ENCODE measurements around the gene EEIG2.

The EEIG2 gene

GRCh38 chr1:108557296-108557695 lies 2.6 kb upstream of the EEIG2 start:
- H3K4me3 Mint-ChIP-seq: no peak overlapping the region
- peaks cover 20% of the 10 kb centered on the region for H3K4me1 Mint-ChIP-seq (ENCODE audit: low read depth)
- H3K27me3 Mint-ChIP-seq (ENCODE audit: low read depth): no peaks in the 10 kb centered on the region
- no peak for DNase-seq (ENCODE audit: low spot score)
- no peak overlapping the region for H3K27ac Mint-ChIP-seq
- H3K9me3 Mint-ChIP-seq: no peaks in the 10 kb centered on the region
- no peaks in the 10 kb centered on the region for H3K36me3 Mint-ChIP-seq (ENCODE audit: low read depth)

- Mint-ChIP-seq H3K36me3 (ENCODE audit: low read depth) (no peaks in the 10 kb centered on the region), H3K27me3 (ENCODE audit: low read depth) (no peaks in the 10 kb centered on the region), H3K9me3 (no peaks in the 10 kb centered on the region), H3K4me3 (peak overlapping the region; percentile 94), H3K4me1 (ENCODE audit: low read depth) (peaks cover 29% of the 10 kb centered on the region), H3K27ac (peak overlapping the region; percentile 89)
- peak; percentile 28 for DNase-seq (ENCODE audit: low spot score)
These were observed 431 bp downstream of the EEIG2 start for GRCh38 chr1:108560189-108560873.

DNA sequence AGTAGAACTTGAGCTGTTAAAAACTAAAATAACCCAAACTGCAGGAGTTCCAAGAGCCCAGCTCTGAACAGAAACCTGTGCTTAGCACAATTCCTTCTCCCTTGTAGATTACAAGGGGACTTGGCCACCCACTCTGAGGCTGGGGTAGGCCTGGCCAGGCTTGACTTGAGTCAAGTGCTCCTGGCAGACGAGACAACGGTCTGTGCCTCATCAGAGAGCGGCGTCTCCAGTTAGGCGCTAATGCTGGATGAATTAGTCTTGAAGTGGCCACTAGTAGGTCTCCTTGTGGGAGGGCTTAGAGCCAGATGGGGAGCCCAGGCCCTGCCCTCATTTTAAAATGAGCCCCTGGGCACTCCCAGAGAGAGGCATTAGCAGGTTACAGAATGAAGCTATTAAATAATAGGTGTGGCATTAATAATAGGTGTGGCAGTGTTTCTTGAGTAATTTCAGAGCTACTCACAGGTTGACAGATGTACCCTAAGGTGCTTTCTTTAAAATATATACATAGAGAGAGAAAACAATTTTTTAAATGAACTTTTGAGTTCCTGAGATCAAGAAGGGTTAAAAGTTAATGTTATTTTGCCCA lies 1.1 kb downstream of the EEIG2 start:
- Mint-ChIP-seq H3K27ac (peak overlapping the region; percentile 89), H3K9me3 (no peaks in the 10 kb centered on the region), H3K4me3 (peak overlapping the region; percentile 94), H3K27me3 (ENCODE audit: low read depth) (no peaks in the 10 kb centered on the region), H3K4me1 (ENCODE audit: low read depth) (peaks cover 29% of the 10 kb centered on the region), H3K36me3 (ENCODE audit: low read depth) (no peaks in the 10 kb centered on the region)
- DNase-seq (ENCODE audit: low spot score): peak; percentile 57

GRCh38 chr1:108561689-108562326 lies 1.9 kb downstream of the EEIG2 start:
- H3K27me3 Mint-ChIP-seq (ENCODE audit: low read depth): no peaks in the 10 kb centered on the region
- DNase-seq (ENCODE audit: low spot score): peak; percentile 75
- no peak overlapping the region for H3K27ac Mint-ChIP-seq
- H3K9me3 Mint-ChIP-seq: no peaks in the 10 kb centered on the region
- peak overlapping the region; percentile 94 for H3K4me3 Mint-ChIP-seq
- peaks cover 29% of the 10 kb centered on the region for H3K4me1 Mint-ChIP-seq (ENCODE audit: low read depth)
- H3K36me3 Mint-ChIP-seq (ENCODE audit: low read depth): no peaks in the 10 kb centered on the region

- no peaks in the 10 kb centered on the region for H3K27me3 Mint-ChIP-seq (ENCODE audit: low read depth)
- no peak for DNase-seq (ENCODE audit: low spot score)
- H3K4me3 Mint-ChIP-seq: peak overlapping the region; percentile 9
- peak overlapping the region; percentile 28 for H3K27ac Mint-ChIP-seq
- no peaks in the 10 kb centered on the region for H3K36me3 Mint-ChIP-seq (ENCODE audit: low read depth)
- no peaks in the 10 kb centered on the region for H3K9me3 Mint-ChIP-seq
- H3K4me1 Mint-ChIP-seq (ENCODE audit: low read depth): peaks cover 29% of the 10 kb centered on the region
These were observed 3.9 kb downstream of the EEIG2 start for GRCh38 chr1:108563808-108564207.

DNA sequence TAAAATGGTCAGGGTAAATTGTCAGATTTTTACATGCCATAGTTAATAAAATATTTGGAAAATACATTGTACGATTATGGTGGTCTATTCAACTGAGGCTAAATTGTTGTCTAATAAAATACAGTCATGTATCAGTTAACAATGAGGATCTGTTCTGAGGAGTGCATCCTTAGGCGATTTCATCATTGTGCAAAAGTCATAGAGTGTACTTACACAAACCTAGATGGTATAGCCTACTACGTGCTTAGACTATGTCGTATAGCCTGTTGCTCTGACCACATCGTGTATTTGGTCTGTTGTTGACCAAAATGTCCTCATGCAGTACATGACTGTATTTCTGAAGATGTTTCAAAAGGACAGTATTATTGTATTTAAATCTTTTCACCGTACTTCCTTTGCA lies 5.2 kb downstream of the EEIG2 start:
- H3K27me3 Mint-ChIP-seq (ENCODE audit: low read depth): no peaks in the 10 kb centered on the region
- H3K36me3 Mint-ChIP-seq (ENCODE audit: low read depth): no peaks in the 10 kb centered on the region
- peaks cover 29% of the 10 kb centered on the region for H3K4me1 Mint-ChIP-seq (ENCODE audit: low read depth)
- H3K27ac Mint-ChIP-seq: no peak overlapping the region
- no peak overlapping the region for H3K4me3 Mint-ChIP-seq
- no peak for DNase-seq (ENCODE audit: low spot score)
- no peaks in the 10 kb centered on the region for H3K9me3 Mint-ChIP-seq

DNA sequence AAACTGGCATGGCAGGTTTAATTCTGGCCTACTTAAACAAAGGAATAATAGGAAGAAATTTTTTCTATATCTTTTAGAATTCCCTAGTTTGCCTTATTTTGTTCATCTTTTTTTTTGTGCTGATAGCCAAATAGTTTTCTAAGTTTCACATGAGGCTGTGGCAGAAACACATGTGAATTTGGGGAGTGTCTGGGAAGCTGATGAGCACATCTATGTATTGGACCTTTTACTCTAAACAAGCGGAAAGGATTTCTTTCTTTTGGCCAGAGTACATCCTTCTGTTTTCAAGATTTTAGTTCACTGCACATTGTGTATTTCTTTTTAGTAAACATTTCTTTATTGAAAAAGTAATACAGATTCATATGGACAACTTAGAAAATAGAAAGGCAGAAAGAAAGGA lies 5.6 kb downstream of the EEIG2 start:
- H3K4me1 Mint-ChIP-seq (ENCODE audit: low read depth): peaks cover 29% of the 10 kb centered on the region
- H3K27me3 Mint-ChIP-seq (ENCODE audit: low read depth): no peaks in the 10 kb centered on the region
- H3K4me3 Mint-ChIP-seq: no peak overlapping the region
- no peak overlapping the region for H3K27ac Mint-ChIP-seq
- no peaks in the 10 kb centered on the region for H3K9me3 Mint-ChIP-seq
- no peak for DNase-seq (ENCODE audit: low spot score)
- no peaks in the 10 kb centered on the region for H3K36me3 Mint-ChIP-seq (ENCODE audit: low read depth)

DNA sequence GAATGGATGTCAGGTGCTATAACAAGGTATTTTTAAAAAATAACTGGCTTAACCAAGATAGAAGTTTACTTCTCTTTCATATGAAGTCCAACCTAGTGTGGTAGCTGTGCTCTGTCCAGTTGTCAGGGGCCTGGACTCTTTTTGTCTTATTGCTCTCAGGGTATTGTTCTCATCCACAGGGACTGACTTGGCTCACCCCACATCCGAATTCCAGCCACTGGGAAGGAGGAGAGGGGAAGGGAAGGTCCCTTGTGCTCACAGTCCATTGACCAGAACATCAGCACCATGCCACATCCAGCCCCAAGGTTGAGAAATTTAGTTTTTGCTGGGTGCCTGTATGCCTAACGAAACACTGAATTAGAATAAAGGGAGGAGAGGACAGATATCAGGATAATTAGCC lies 8.7 kb downstream of the EEIG2 start:
- H3K4me1 Mint-ChIP-seq (ENCODE audit: low read depth): peaks cover 8% of the 10 kb centered on the region
- H3K9me3 Mint-ChIP-seq: no peaks in the 10 kb centered on the region
- no peak overlapping the region for H3K27ac Mint-ChIP-seq
- H3K27me3 Mint-ChIP-seq (ENCODE audit: low read depth): no peaks in the 10 kb centered on the region
- H3K4me3 Mint-ChIP-seq: no peak overlapping the region
- no peaks in the 10 kb centered on the region for H3K36me3 Mint-ChIP-seq (ENCODE audit: low read depth)
- DNase-seq (ENCODE audit: low spot score): no peak

- no peak overlapping the region for H3K4me3 Mint-ChIP-seq
- H3K27ac Mint-ChIP-seq: no peak overlapping the region
- H3K27me3 Mint-ChIP-seq (ENCODE audit: low read depth): no peaks in the 10 kb centered on the region
- peaks cover 3% of the 10 kb centered on the region for H3K36me3 Mint-ChIP-seq (ENCODE audit: low read depth)
- H3K9me3 Mint-ChIP-seq: no peaks in the 10 kb centered on the region
- DNase-seq (ENCODE audit: low spot score): no peak
- peaks cover 1% of the 10 kb centered on the region for H3K4me1 Mint-ChIP-seq (ENCODE audit: low read depth)
These were observed 9.3 kb downstream of the EEIG2 start for GRCh38 chr1:108569097-108569728.

DNA sequence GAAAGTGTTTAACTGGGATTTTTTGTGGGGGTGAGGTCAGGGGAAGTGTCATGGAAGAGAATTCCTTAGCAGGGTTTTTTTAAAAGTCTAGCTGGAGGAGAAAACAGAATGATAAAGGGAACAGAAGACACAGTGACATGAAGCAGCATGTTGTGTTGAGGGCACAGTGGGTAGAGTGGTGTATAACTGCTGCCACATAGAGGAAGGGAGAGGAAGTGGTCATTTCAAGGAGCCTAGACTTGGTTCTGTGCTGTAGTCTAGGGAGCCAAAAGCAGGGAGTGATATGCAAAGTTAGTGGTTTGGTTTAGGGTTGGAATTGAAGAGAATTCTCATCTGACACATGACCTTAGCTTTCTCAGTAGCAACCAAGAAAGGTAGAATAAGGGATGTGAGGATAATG lies 10.2 kb downstream of the EEIG2 start:
- Mint-ChIP-seq H3K4me3 (no peak overlapping the region), H3K27me3 (ENCODE audit: low read depth) (no peaks in the 10 kb centered on the region), H3K36me3 (ENCODE audit: low read depth) (peaks cover 4% of the 10 kb centered on the region), H3K9me3 (no peaks in the 10 kb centered on the region), H3K4me1 (ENCODE audit: low read depth) (no peaks in the 10 kb centered on the region), H3K27ac (no peak overlapping the region)
- DNase-seq (ENCODE audit: low spot score): peak; percentile 38

- Mint-ChIP-seq H3K9me3 (peaks cover 7% of the 10 kb centered on the region), H3K27me3 (ENCODE audit: low read depth) (no peaks in the 10 kb centered on the region), H3K4me1 (ENCODE audit: low read depth) (no peaks in the 10 kb centered on the region), H3K36me3 (ENCODE audit: low read depth) (peaks cover 10% of the 10 kb centered on the region), H3K27ac (no peak overlapping the region), H3K4me3 (no peak overlapping the region)
- DNase-seq (ENCODE audit: low spot score): no peak
These were observed 11.1 kb downstream of the EEIG2 start for GRCh38 chr1:108570998-108571401.

- H3K27me3 Mint-ChIP-seq (ENCODE audit: low read depth): no peaks in the 10 kb centered on the region
- H3K9me3 Mint-ChIP-seq: peaks cover 7% of the 10 kb centered on the region
- H3K36me3 Mint-ChIP-seq (ENCODE audit: low read depth): peaks cover 10% of the 10 kb centered on the region
- H3K27ac Mint-ChIP-seq: no peak overlapping the region
- no peak overlapping the region for H3K4me3 Mint-ChIP-seq
- no peaks in the 10 kb centered on the region for H3K4me1 Mint-ChIP-seq (ENCODE audit: low read depth)
- DNase-seq (ENCODE audit: low spot score): no peak
These were observed 12.3 kb downstream of the EEIG2 start for GRCh38 chr1:108572182-108572581.

- no peaks in the 10 kb centered on the region for H3K4me1 Mint-ChIP-seq (ENCODE audit: low read depth)
- no peak overlapping the region for H3K4me3 Mint-ChIP-seq
- DNase-seq (ENCODE audit: low spot score): no peak
- no peak overlapping the region for H3K27ac Mint-ChIP-seq
- no peaks in the 10 kb centered on the region for H3K27me3 Mint-ChIP-seq (ENCODE audit: low read depth)
- peaks cover 10% of the 10 kb centered on the region for H3K36me3 Mint-ChIP-seq (ENCODE audit: low read depth)
- H3K9me3 Mint-ChIP-seq: peaks cover 7% of the 10 kb centered on the region
These were observed 13.3 kb downstream of the EEIG2 start for GRCh38 chr1:108573183-108573582.

DNA sequence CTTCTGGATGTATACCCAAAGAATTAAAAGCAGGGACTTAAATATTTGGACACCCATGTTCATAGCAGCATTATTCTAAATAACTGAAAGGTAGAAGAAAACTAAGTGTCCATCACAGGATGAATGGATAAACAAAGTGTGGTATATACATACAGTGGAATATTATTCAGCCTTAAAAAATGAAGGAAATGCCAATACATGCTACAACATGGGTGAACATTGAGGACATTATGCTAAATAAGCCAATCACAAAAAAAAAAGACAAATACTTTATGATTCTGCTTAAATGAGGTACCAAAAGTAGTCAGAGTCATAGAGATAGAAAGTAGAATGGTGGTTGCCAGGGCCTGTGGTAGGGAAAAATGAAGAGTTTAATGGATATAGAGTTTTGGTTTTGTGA lies 14.1 kb downstream of the EEIG2 start:
- no peak overlapping the region for H3K4me3 Mint-ChIP-seq
- H3K9me3 Mint-ChIP-seq: peaks cover 7% of the 10 kb centered on the region
- no peak overlapping the region for H3K27ac Mint-ChIP-seq
- H3K4me1 Mint-ChIP-seq (ENCODE audit: low read depth): no peaks in the 10 kb centered on the region
- H3K27me3 Mint-ChIP-seq (ENCODE audit: low read depth): no peaks in the 10 kb centered on the region
- peaks cover 13% of the 10 kb centered on the region for H3K36me3 Mint-ChIP-seq (ENCODE audit: low read depth)
- no peak for DNase-seq (ENCODE audit: low spot score)
